IMR-90 (cell line): ENCODE data around the gene PDZD7. TPM values are rescaled to one million over a fixed set of nuclear protein-coding genes. Genes with fewer than 3 reads are reported as not detected.

Experiments used
- ATAC-seq: fragments of 200-7000 bp; cut with Tn5 transposase; 2 replicates; pipeline ENCODE4 v1.9.1; 2020; ENCODE audit warnings: low read depth, mild to moderate bottlenecking, moderate library complexity
- BruUV-seq: library from RNA; stranded (reverse); fragments of 400-500 nt; replicated peaks from 2 replicates; lab custom pipeline; 2021; lab: Mats Ljungman, UMichigan
- CTCF ChIA-PET: fragments of 300-600 bp; formaldehyde crosslinking; extraction: SDS; loops from one replicate; lab custom pipeline; 2021; ENCODE audit warnings: antibody characterized with exemption; lab: Yijun Ruan, JAX
- POLR2A ChIA-PET: fragments of 300-600 bp; sonication (Branson Sonifier 250); formaldehyde crosslinking; loops from one replicate; lab custom pipeline; 2022; ENCODE audit warnings: antibody characterized with exemption; ENCODE audit not compliant: unreplicated experiment; lab: Charles Lee
- DNase-seq: peaks from one replicate; pipeline ENCODE4 v3.0.0; 2013
- H2AFZ ChIP-seq: replicated peaks from 2 replicates; pipeline ENCODE3; 2013; ENCODE audit warnings: low read length, mild to moderate bottlenecking; ENCODE audit not compliant: poor library complexity
- H2AK5ac ChIP-seq: 2 replicates; pipeline ENCODE4 v1.6.1; 2013; ENCODE audit warnings: low read depth, low read length, inconsistent platforms
- H2AK9ac ChIP-seq: replicated peaks from 2 replicates; pipeline ENCODE3; 2013; ENCODE audit warnings: mild to moderate bottlenecking, low read depth, low read length, moderate library complexity; ENCODE audit not compliant: poor library complexity
- H2BK120ac ChIP-seq: 2 replicates; pipeline ENCODE4 v1.6.1; 2013; ENCODE audit warnings: low read depth, low read length, inconsistent platforms
- H2BK15ac ChIP-seq: 3 replicates; pipeline ENCODE4 v1.6.1; 2013; ENCODE audit warnings: low read depth, low read length, inconsistent platforms
- H2BK20ac ChIP-seq: 2 replicates; pipeline ENCODE4 v1.6.1; 2013; ENCODE audit warnings: low read depth, mild to moderate bottlenecking, inconsistent platforms, low read length, moderate library complexity
- H2BK5ac ChIP-seq: 2 replicates; pipeline ENCODE4 v1.6.1; 2013; ENCODE audit warnings: mild to moderate bottlenecking, low read depth, low read length, inconsistent platforms; ENCODE audit not compliant: poor library complexity, severe bottlenecking
- H3K14ac ChIP-seq: replicated peaks from 2 replicates; pipeline ENCODE4 v1.6.1; 2013; ENCODE audit warnings: low read depth, low read length, inconsistent platforms
- H3K18ac ChIP-seq: 2 replicates; pipeline ENCODE4 v1.6.1; 2013; ENCODE audit warnings: low read depth, low read length, control low read depth
- H3K23ac ChIP-seq: 2 replicates; pipeline ENCODE4 v1.6.1; 2013; ENCODE audit warnings: low read depth, low read length, inconsistent platforms
- H3K27ac ChIP-seq: 2 replicates; pipeline ENCODE4 v1.5.1; 2013; ENCODE audit warnings: mild to moderate bottlenecking, control low read depth, low read length; ENCODE audit not compliant: insufficient read depth
- H3K27me3 ChIP-seq: 2 replicates; pipeline ENCODE4 v1.6.1; 2013; ENCODE audit warnings: low read length; ENCODE audit not compliant: control insufficient read depth, insufficient read depth
- H3K36me3 ChIP-seq: 2 replicates; pipeline ENCODE4 v1.6.1; 2013; ENCODE audit warnings: low read length, mixed read lengths; ENCODE audit not compliant: control insufficient read depth, insufficient read depth
- H3K4ac ChIP-seq: 2 replicates; pipeline ENCODE4 v1.6.1; 2013; ENCODE audit warnings: low read depth, low read length, inconsistent platforms
- H3K4me1 ChIP-seq: 2 replicates; pipeline ENCODE4 v1.6.1; 2013; ENCODE audit warnings: low read length, mixed read lengths; ENCODE audit not compliant: control insufficient read depth, insufficient read depth
- H3K4me2 ChIP-seq: 2 replicates; pipeline ENCODE4 v1.6.1; 2013; ENCODE audit warnings: low read depth, mild to moderate bottlenecking, control low read depth, low read length, moderate library complexity
- H3K4me3 ChIP-seq: 2 replicates; pipeline ENCODE4 v1.5.1; 2013; ENCODE audit warnings: low read depth, mild to moderate bottlenecking, control low read depth, low read length, moderate library complexity; ENCODE audit not compliant: insufficient read depth
- H3K56ac ChIP-seq: 2 replicates; pipeline ENCODE4 v1.6.1; 2013; ENCODE audit warnings: low read length, inconsistent platforms; ENCODE audit not compliant: insufficient read depth; ENCODE audit errors: extremely low read depth
- H3K79me1 ChIP-seq, 2 experiments: 2 replicates each; pipeline ENCODE4 v1.6.1; 2013; ENCODE audit warnings: low read length in 2 of 2, inconsistent platforms in 1 of 2, low read depth in 1 of 2
- H3K9ac ChIP-seq: 2 replicates; pipeline ENCODE4 v1.6.1; 2013; ENCODE audit warnings: low read depth, low read length, control low read depth
- H3K9me1 ChIP-seq: 2 replicates; pipeline ENCODE4 v1.6.1; 2013; ENCODE audit warnings: low read length, inconsistent platforms; ENCODE audit not compliant: insufficient read depth
- H3K9me3 ChIP-seq: 2 replicates; pipeline ENCODE4 v1.6.1; 2013; ENCODE audit warnings: low read length; ENCODE audit not compliant: control insufficient read depth, insufficient read depth
- H4K20me1 ChIP-seq: 2 replicates; pipeline ENCODE4 v1.6.1; 2013; ENCODE audit warnings: low read length, inconsistent platforms; ENCODE audit not compliant: insufficient read depth
- H4K5ac ChIP-seq: 2 replicates; pipeline ENCODE4 v1.6.1; 2013; ENCODE audit warnings: mild to moderate bottlenecking, low read depth, low read length, control low read depth
- H4K8ac ChIP-seq, 2 experiments: 2 replicates each; pipeline ENCODE4 v1.6.1; 2013; ENCODE audit warnings: low read depth in 2 of 2, low read length in 2 of 2, control low read depth in 1 of 2, inconsistent platforms in 1 of 2
- H4K91ac ChIP-seq: 2 replicates; pipeline ENCODE4 v1.6.1; 2013; ENCODE audit warnings: low read depth, low read length, inconsistent platforms; ENCODE audit not compliant: insufficient read depth
- CEBPB ChIP-seq: IDR thresholded peaks from 2 replicates; pipeline ENCODE4 v1.6.1; 2012; ENCODE audit warnings: low read depth, low read length, improper control_type of control experiment
- ELK1 ChIP-seq: fragments of 150-350 bp; IDR thresholded peaks from 2 replicates; pipeline ENCODE4 v1.6.1; 2016; ENCODE audit warnings: low read depth, mild to moderate bottlenecking, low read length, moderate library complexity, borderline replicate concordance
- FOS ChIP-seq: fragments of 150-350 bp; IDR thresholded peaks from 2 replicates; pipeline ENCODE4 v1.6.1; 2016; ENCODE audit warnings: low read depth, low read length
- NFE2L2 ChIP-seq: fragments of 150-350 bp; IDR thresholded peaks from 2 replicates; pipeline ENCODE4 v1.6.1; 2016; ENCODE audit warnings: low read depth, mild to moderate bottlenecking, low read length
- POLR2A ChIP-seq: IDR thresholded peaks from 2 replicates; pipeline ENCODE4 v1.6.1; 2012; ENCODE audit warnings: mild to moderate bottlenecking, low read depth, low read length
- RAD21 ChIP-seq: IDR thresholded peaks from 2 replicates; pipeline ENCODE4 v1.6.1; 2012; ENCODE audit warnings: low read length, improper control_type of control experiment
- SMC3 ChIP-seq: fragments of 150-350 bp; IDR thresholded peaks from 2 replicates; pipeline ENCODE4 v1.6.1; 2016; ENCODE audit warnings: low read depth, mild to moderate bottlenecking, antibody characterized with exemption, low read length, moderate library complexity
- WGBS, 2 experiments: methylation state at CpG; one replicate each; pipeline versions ENCODE4 v1.1.5 to v1.1.7; 2013; ENCODE audit warnings: missing lambda C conversion rate in 2 of 2; ENCODE audit not compliant: insufficient read length in 1 of 2; ENCODE audit errors: extremely low coverage in 2 of 2; 5-methylcytosine and 5-hydroxymethylcytosine counted together
- dilution Hi-C: fragments of 300-500 bp; cut with HindIII; formaldehyde crosslinking; loops from one replicate; pipeline ENCODE4 v1.14.3; 2018; ENCODE audit warnings: low sequenced_read_pairs; ENCODE audit not compliant: unreplicated experiment
- in situ Hi-C: fragments of 300-500 bp; cut with MboI; formaldehyde crosslinking; loops from 3 replicates; pipeline ENCODE4 v1.14.3; 2019; ENCODE audit warnings: low sequenced_read_pairs, inconsistent platforms, mixed read lengths
- intact Hi-C: fragments of 100-400 bp; cut with micrococcal nuclease; formaldehyde crosslinking; loops from 2 replicates; pipeline ENCODE4 v1.10.0; 2022
- polyA plus RNA-seq, 3 experiments: library from polyadenylated mRNA; depleted of rRNA; stranded (reverse); fragments of >200 nt; gene quantifications; 2 replicates each; pipeline ENCODE4 v1.2.3, GENCODE V29; 2012; ENCODE audit warnings: low replicate concordance in 1 of 3
- total RNA-seq: library from RNA; depleted of rRNA; stranded (reverse); fragments of >200 nt; gene quantifications from 2 replicates; pipeline ENCODE4 v1.2.3, GENCODE V29; 2012

The PDZD7 gene
- total and polyA plus RNA-seq, 2 of the 4 experiments (the other 2 are of a cell fraction), result 0.90 to 1.5 TPM

- Histone ChIP-seq H4K91ac (no peak overlapping the region), H3K27ac (no peak overlapping the region), H3K36me3 (peaks cover 45% of the 10 kb centered on the region), H2BK120ac (no peak overlapping the region), H2AFZ (no peak overlapping the region), H3K56ac (no peak overlapping the region), H2BK5ac (no peak overlapping the region), H3K4me1 (peaks cover 10% of the 10 kb centered on the region), H3K23ac (no peak overlapping the region), H4K8ac (no peak overlapping the region), H2AK9ac (no peak overlapping the region), H2AK5ac (no peak overlapping the region), H4K20me1 (peaks cover 16% of the 10 kb centered on the region; the same call in 1 of the 2 replicates), H3K9me3 (no peaks in the 10 kb centered on the region), H3K18ac (no peak overlapping the region), H4K5ac (no peak overlapping the region), H3K9ac (no peak overlapping the region), H2BK20ac (no peak overlapping the region), H3K79me1 (peaks cover 16 to 33% of the 10 kb centered on the region in 2 experiments), H3K9me1 (peaks cover 2% of the 10 kb centered on the region; the same call in 1 of the 2 replicates), H3K4ac (no peak overlapping the region), H3K4me2 (no peak overlapping the region), H2BK15ac (no peak overlapping the region), H3K14ac (no peak overlapping the region), H3K4me3 (no peak overlapping the region), H3K27me3 (no peaks in the 10 kb centered on the region)
- TF ChIP-seq SMC3 (no peak), RAD21 (no peak), NFE2L2 (no peak), POLR2A (no peak), CEBPB (no peak), ELK1 (no peak), FOS (no peak)
- BruUV-seq, result no TSS peak
- dilution Hi-C loops, result no loop called here
- ChIA-PET CTCF (interaction anchor here (0.5 to 1.6 kb wide), 3 partner anchors 9 to 71 kb away, joined by 3 to 11 read pairs (median 4); no protein-coding TSS in a partner anchor), POLR2A (interaction anchor here (0.6 kb wide), 1 partner anchor 13 kb away, joined by 5 read pairs; no protein-coding TSS in a partner anchor)
- in situ Hi-C loops, result no loop called here
- no peak for DNase-seq
- ATAC-seq, result no peak
- intact Hi-C loops, result no loop called here
- WGBS, 2 experiments, result 67% methylated on average over 2 of the region's 3 CpGs; no CpG with 5 or more reads in 1 of the 2 experiments
Measured at GRCh38 chr10:101040061-101040460, 9.1 kb upstream of the PDZD7 start.
